CD4-positive, alpha-beta T cell treated with Interleukin-15 for 1 hour (primary cell): Measurements from ENCODE around the gene GBP4.

ENCODE experiments used
- DNase-seq: peaks from one replicate; pipeline ENCODE4 v3.0.0-alpha.2; 2020

Gene GBP4

GRCh38 chr1:89170170-89171066 lies 28.3 kb downstream of the GBP4 start:
- DNase-seq: no peak

- DNase-seq: no peak
These were observed 29.6 kb downstream of the GBP4 start for GRCh38 chr1:89169166-89169565.

GRCh38 chr1:89167590-89168230 lies 31.0 kb downstream of the GBP4 start:
- no peak for DNase-seq

- no peak for DNase-seq
These were observed 32.0 kb downstream of the GBP4 start for GRCh38 chr1:89166705-89167104.

- no peak for DNase-seq
These were observed 32.9 kb downstream of the GBP4 start for GRCh38 chr1:89165811-89166210.

- DNase-seq: no peak
These were observed 47.7 kb downstream of the GBP4 start for GRCh38 chr1:89151047-89151446.

GRCh38 chr1:89149976-89150375 lies 48.8 kb downstream of the GBP4 start:
- no peak for DNase-seq

- DNase-seq: no peak
These were observed 49.5 kb downstream of the GBP4 start for GRCh38 chr1:89149229-89149628.

GRCh38 chr1:89147678-89148658 lies 50.8 kb downstream of the GBP4 start:
- DNase-seq: no peak

GRCh38 chr1:89146721-89147120 lies 52.0 kb downstream of the GBP4 start:
- no peak for DNase-seq

- DNase-seq: no peak
These were observed 55.3 kb downstream of the GBP4 start for GRCh38 chr1:89143484-89143883.

GRCh38 chr1:89142160-89142559 lies 56.6 kb downstream of the GBP4 start:
- no peak for DNase-seq

GRCh38 chr1:89133747-89134146 lies 65.0 kb downstream of the GBP4 start:
- no peak for DNase-seq
